GM20000 (cell line): ENCODE results near the gene KLK14.

Experiments
- DNase-seq: peaks from one replicate; pipeline ENCODE4 v3.0.0; 2012; ENCODE audit warnings: low spot score
- TF ChIP-seq, protein P1 (sequence below): IDR thresholded peaks from 2 replicates; pipeline ENCODE4 v1.5.1; 2012; ENCODE audit warnings: mild to moderate bottlenecking, control low read depth; ENCODE audit errors: extremely low read depth, missing control alignments

The KLK14 gene

DNA sequence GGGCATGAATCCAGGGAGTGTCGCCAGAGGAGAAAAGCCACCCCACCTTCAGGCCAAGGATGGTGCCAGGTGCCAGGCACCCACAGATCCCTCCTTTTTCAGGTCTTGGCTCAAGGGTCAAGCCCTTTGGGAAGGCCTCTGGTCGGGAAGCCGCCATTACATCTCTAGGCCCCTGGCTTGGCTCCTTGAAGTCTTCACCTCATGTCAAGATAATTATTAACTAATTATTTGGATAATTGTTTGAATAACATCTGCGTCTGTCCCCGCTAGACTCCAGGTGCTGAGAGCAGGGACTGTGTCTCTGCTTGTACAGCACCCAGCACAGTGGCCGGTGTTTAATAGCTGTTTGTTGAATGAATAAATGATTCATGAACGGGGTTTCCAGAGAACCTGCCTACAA lies 19.0 kb downstream of the KLK14 start:
- no peak for DNase-seq
- TF ChIP-seq, protein P1, sequence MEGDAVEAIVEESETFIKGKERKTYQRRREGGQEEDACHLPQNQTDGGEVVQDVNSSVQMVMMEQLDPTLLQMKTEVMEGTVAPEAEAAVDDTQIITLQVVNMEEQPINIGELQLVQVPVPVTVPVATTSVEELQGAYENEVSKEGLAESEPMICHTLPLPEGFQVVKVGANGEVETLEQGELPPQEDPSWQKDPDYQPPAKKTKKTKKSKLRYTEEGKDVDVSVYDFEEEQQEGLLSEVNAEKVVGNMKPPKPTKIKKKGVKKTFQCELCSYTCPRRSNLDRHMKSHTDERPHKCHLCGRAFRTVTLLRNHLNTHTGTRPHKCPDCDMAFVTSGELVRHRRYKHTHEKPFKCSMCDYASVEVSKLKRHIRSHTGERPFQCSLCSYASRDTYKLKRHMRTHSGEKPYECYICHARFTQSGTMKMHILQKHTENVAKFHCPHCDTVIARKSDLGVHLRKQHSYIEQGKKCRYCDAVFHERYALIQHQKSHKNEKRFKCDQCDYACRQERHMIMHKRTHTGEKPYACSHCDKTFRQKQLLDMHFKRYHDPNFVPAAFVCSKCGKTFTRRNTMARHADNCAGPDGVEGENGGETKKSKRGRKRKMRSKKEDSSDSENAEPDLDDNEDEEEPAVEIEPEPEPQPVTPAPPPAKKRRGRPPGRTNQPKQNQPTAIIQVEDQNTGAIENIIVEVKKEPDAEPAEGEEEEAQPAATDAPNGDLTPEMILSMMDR = no peak

GRCh38 chr19:51060973-51061372 lies 21.7 kb downstream of the KLK14 start:
- TF ChIP-seq, protein P1 = no peak
- no peak for DNase-seq

DNA sequence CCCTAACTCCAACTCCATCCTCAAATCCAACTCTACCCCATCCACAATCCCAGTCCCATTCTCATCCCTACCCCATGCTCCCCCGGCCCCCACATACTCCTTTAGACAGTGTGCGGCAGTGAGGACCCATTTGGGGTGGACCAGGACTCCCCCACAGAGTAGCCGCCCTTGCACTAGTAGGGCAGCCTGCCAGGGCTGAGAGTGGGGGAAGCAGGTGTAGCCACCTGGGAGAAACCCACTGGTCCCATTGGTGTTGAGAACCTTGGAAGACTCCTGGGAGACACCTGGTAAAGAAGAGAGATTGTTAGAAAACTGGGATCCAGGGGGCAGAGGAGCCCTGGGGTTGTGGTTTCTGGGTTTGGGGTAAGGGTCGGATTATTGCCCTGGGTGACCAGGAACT lies 22.4 kb downstream of the KLK14 start:
- TF ChIP-seq, protein P1 = no peak
- DNase-seq = no peak

GRCh38 chr19:51059715-51060114 lies 23.0 kb downstream of the KLK14 start:
- TF ChIP-seq, protein P1 = no peak
- DNase-seq = no peak

GRCh38 chr19:51055866-51056265 lies 26.8 kb downstream of the KLK14 start:
- TF ChIP-seq, protein P1 = no peak
- no peak for DNase-seq

DNA sequence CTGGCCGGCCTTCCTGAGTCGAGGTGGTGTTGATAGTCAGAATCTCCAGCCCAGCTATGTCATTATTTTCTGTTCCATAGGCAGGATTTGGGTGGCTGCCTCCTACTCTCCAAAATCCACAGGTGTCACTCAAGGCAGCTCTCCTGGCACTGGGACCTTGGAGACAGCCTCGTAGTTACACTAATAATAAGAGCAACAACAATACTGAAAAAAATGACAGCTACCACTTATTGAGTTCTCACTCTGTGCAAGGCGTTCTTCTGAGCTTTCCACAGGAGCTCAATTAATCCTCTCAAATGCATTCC lies 35.7 kb downstream of the KLK14 start:
- no peak for DNase-seq
- TF ChIP-seq, protein P1 = no peak

GRCh38 chr19:51044327-51044726 lies 38.4 kb downstream of the KLK14 start:
- TF ChIP-seq, protein P1 = no peak
- DNase-seq = no peak
